Nephron (organoid): Measurements from ENCODE around the gene SGSM1.
A peak's percentile ranks its signal among the peaks of the same experiment; 100 is the strongest.

Experiments used
- H3K27ac Mint-ChIP-seq, 3 experiments: 2 replicates each; pipeline ENCODE4 v1.8.0; 2020; ENCODE audit warnings: mixed read lengths in 3 of 3, mild to moderate bottlenecking in 2 of 3, moderate library complexity in 1 of 3
- H3K27me3 Mint-ChIP-seq: 2 replicates; pipeline ENCODE4 v1.8.0; 2021; ENCODE audit warnings: low read depth, mild to moderate bottlenecking, moderate library complexity, mixed read lengths
- H3K36me3 Mint-ChIP-seq: 2 replicates; pipeline ENCODE4 v1.8.0; 2020; ENCODE audit warnings: low read depth, mixed read lengths
- H3K4me1 Mint-ChIP-seq: 2 replicates; pipeline ENCODE4 v1.8.0; 2020; ENCODE audit warnings: mixed read lengths
- H3K4me3 Mint-ChIP-seq, 3 experiments: 2 replicates each; pipeline ENCODE4 v1.8.0; 2020; ENCODE audit warnings: mild to moderate bottlenecking in 3 of 3, mixed read lengths in 3 of 3, moderate library complexity in 2 of 3
- H3K9me3 Mint-ChIP-seq: 2 replicates; pipeline ENCODE4 v1.8.0; 2020; ENCODE audit warnings: mixed read lengths
- TF ChIP-seq, protein P1 (sequence below), 3 experiments: fragments of 200-600 bp; sonication (generic); IDR thresholded peaks; one replicate each; pipeline ENCODE4 v1.5.0; 2021; ENCODE audit warnings: antibody characterized with exemption in 3 of 3; ENCODE audit not compliant: unreplicated experiment in 3 of 3

SGSM1 gene

DNA sequence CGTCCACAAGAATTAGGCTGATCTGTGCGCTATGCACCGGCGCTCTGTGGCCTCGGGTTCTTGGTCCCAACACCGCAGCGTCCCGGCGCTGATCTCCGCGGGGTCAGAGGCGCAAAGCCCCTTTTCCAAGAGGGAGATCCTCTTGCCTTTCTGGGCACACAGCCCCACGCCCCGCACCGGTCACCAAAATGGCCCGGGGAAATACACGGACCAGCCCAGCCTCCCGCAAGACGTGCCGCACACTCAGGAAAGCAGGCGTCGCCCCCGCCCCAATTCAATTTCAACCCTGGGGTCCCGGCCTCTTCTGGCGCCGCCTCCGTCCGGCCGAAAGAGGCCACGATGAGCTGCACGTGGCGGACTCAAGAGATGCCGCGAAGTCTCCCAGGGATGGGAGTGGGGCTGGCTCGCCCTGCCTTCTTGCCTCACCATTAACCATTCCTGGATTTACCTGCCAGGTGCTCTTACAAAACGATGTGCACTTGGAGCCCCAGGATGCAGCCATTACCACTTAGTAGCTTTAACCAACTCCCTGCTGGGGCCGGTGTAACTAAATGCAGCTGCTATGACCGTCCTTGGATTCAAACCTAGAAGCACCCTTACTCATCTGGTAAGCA lies 42.0 kb upstream of the SGSM1 start:
- no peaks in the 10 kb centered on the region for H3K36me3 Mint-ChIP-seq
- peak overlapping the region in 2 of 3 experiments; percentile 43 to 52 for H3K27ac Mint-ChIP-seq
- TF ChIP-seq, protein P1, sequence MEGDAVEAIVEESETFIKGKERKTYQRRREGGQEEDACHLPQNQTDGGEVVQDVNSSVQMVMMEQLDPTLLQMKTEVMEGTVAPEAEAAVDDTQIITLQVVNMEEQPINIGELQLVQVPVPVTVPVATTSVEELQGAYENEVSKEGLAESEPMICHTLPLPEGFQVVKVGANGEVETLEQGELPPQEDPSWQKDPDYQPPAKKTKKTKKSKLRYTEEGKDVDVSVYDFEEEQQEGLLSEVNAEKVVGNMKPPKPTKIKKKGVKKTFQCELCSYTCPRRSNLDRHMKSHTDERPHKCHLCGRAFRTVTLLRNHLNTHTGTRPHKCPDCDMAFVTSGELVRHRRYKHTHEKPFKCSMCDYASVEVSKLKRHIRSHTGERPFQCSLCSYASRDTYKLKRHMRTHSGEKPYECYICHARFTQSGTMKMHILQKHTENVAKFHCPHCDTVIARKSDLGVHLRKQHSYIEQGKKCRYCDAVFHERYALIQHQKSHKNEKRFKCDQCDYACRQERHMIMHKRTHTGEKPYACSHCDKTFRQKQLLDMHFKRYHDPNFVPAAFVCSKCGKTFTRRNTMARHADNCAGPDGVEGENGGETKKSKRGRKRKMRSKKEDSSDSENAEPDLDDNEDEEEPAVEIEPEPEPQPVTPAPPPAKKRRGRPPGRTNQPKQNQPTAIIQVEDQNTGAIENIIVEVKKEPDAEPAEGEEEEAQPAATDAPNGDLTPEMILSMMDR (IDR thresholded peaks at IDR 0.05; ENCODE audit: unreplicated experiment in 3 of 3) = no peak

DNA sequence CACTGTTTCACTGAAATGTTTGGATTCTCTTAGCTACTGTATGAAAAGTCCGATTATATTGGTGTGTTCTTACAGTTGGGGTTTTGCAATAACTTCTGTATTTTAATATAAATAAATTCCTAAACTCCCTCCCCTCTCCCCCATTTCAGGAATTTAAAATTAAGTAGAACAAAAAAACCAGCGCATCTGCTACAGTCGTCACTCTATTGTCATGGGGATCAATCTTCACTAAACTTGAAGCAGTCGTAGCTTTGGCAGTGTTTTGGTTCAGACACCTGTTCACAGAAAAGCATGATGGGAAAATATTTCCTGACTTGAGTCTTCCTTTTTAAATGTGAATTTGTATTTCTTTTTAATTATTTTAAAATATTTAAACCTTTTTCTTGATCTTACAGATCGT lies 40.8 kb upstream of the SGSM1 start:
- peaks cover 3% of the 10 kb centered on the region for H3K27me3 Mint-ChIP-seq
- no peaks in the 10 kb centered on the region for H3K36me3 Mint-ChIP-seq
- H3K27ac Mint-ChIP-seq = peak overlapping the region in 1 of 3 experiments; percentile 43
- TF ChIP-seq, protein P1 (IDR thresholded peaks at IDR 0.05; ENCODE audit: unreplicated experiment in 3 of 3) = no peak
- H3K9me3 Mint-ChIP-seq = no peaks in the 10 kb centered on the region
- H3K4me3 Mint-ChIP-seq = no peak overlapping the region
- peaks cover 14% of the 10 kb centered on the region for H3K4me1 Mint-ChIP-seq

More for the DNA sequence above, 42.0 kb upstream of the SGSM1 start:
- H3K4me1 Mint-ChIP-seq = peaks cover 14% of the 10 kb centered on the region
- peaks cover 3% of the 10 kb centered on the region for H3K27me3 Mint-ChIP-seq
- no peak overlapping the region for H3K4me3 Mint-ChIP-seq
- no peaks in the 10 kb centered on the region for H3K9me3 Mint-ChIP-seq

DNA sequence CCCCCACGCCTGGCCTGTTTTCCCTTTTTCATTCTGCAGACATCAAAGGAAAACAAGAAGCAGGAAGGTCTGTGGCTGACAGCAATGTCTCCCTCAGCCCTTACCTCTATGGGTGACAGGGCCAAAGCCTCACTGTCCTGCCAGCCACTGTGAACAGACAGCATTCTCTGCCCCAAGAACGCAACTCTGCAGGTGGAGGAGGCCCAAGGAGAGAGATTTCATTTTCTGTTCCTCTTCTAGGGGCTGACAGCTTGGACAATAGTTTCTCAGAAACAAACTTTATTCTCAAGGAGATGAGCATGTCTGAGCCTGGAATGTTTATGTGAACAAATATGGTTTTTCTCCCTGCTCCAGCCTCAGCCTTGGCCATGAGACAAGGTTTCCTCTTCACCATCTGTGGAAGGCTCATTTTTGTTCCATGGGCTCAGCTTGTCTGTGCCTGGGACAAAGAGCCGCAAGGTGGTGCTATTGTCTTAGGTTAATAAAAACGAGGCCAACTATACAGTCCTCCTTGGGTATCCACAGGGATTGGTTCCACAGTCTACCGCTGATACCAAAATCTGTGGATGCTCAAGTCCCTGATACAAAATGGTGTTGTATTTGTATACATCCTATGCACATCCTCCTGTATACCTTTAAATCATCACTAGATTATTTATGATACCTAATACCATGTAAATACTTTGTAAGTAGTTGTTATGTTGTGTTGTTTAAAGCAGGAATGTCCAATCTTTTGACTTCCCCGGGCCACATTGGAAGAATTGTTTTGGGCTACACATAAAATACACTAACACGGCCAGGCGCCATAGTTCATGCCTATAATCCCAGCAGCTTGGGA lies 37.3 kb upstream of the SGSM1 start:
- no peak overlapping the region for H3K27ac Mint-ChIP-seq
- H3K27me3 Mint-ChIP-seq = peaks cover 10% of the 10 kb centered on the region
- peaks cover 14% of the 10 kb centered on the region for H3K4me1 Mint-ChIP-seq
- H3K4me3 Mint-ChIP-seq = no peak overlapping the region
- TF ChIP-seq, protein P1 (IDR thresholded peaks at IDR 0.05; ENCODE audit: unreplicated experiment in 3 of 3) = peak; percentile 41 to 62 (median 48)
- H3K9me3 Mint-ChIP-seq = no peaks in the 10 kb centered on the region
- no peaks in the 10 kb centered on the region for H3K36me3 Mint-ChIP-seq

DNA sequence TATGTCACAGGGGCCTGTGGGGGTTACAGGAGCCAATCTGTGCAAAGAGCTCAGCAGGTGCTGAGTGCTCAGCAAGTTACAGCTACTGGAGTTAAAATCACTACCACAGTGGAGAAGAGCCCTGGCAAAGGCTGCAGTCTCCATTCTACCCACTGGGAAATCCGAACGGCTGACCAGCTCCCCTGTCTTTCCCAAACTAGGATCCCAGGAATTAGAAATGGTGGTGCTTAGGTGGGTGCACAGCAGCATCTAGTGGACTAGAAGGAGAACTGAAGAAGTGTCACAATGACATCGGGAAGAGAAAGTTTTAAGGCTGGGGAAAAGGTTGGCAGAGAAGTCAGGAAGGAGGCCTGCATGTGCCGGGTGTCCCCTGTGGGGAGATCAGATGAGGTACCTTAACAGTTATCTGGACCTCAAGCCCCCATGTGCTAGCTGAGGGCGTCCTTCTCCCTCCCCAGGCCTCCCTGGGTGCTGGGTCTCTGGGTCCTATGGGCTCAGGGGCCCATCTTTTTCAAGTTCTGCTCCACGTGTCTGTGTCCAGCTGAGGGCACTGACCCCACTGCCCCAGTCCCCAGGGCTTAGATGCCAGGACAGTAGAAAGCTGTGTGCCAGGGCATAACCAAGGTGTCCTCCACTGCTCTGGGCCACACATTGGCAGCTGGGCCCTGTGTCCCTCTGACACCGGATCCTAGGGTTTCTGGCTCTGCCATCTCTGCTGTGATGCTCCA lies 33.4 kb upstream of the SGSM1 start:
- Mint-ChIP-seq H3K36me3 (no peaks in the 10 kb centered on the region), H3K4me1 (no peaks in the 10 kb centered on the region), H3K27me3 (peaks cover 6% of the 10 kb centered on the region), H3K4me3 (no peak overlapping the region), H3K9me3 (no peaks in the 10 kb centered on the region), H3K27ac (no peak overlapping the region)
- TF ChIP-seq, protein P1 (IDR thresholded peaks at IDR 0.05; ENCODE audit: unreplicated experiment in 3 of 3) = peak; percentile 63 to 71 (median 63)

DNA sequence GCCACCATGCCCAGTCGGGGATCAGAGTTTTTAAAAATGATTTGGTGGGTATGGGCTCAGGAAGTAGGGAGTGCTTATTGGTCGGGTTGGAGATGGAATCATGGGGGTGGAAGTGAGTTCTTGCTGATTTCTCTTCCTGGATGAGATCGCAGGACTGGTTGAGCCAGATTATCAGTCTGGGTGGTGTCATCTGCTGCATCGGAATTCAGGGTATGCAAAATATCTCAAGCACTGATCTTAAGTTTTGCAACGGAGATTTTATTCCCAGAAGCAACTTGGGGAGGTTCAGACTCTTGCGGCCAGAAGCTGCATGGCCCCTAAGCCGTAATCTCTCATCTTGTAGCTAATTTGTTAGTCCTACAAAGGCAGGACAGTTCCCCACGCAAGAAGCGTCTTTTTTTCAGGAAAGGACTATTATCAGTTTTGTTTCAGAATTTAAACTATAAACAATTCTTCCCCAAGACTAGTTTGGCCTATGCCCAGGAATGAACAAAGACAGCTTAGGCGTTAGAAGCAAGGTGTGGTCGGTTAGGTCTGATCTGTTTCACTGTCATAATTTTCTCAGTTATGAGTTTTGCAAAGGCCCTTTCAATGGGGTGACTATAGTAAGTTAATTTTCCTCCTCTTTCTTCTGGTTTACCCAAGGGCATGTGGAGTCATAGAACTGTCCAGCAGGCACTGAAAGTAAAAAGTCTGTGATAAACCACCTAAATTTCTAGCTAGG lies 30.1 kb upstream of the SGSM1 start:
- H3K4me3 Mint-ChIP-seq = no peak overlapping the region
- no peaks in the 10 kb centered on the region for H3K36me3 Mint-ChIP-seq
- H3K4me1 Mint-ChIP-seq = no peaks in the 10 kb centered on the region
- H3K27me3 Mint-ChIP-seq = peaks cover 10% of the 10 kb centered on the region
- TF ChIP-seq, protein P1 (IDR thresholded peaks at IDR 0.05; ENCODE audit: unreplicated experiment in 3 of 3) = no peak
- H3K9me3 Mint-ChIP-seq = no peaks in the 10 kb centered on the region
- H3K27ac Mint-ChIP-seq = no peak overlapping the region
